CD4-positive, alpha-beta T cell treated with Interleukin-2 at 100 ng/mL for 4 hours (primary cell): Measurements from ENCODE around the gene ZNF274.
A peak's percentile ranks its signal among the peaks of the same experiment; 100 is the strongest.
"Not testable (repeated sequence)": the region's sequence is repeated elsewhere in the genome, so short reads cannot be mapped to it uniquely, and the experiment has no call there.

ENCODE experiments used
- DNase-seq: peaks from one replicate; pipeline ENCODE4 v3.0.0-alpha.2; 2020; ENCODE audit warnings: low spot score

The ZNF274 gene

GRCh38 chr19:58182989-58183816 lies at the start of gene ZNF274:
Gene ZNF274 (plus strand): TSS chr19:58183061. CDS start chr19:58183966, 905 bp downstream.
- peak; percentile 93 for DNase-seq

DNA sequence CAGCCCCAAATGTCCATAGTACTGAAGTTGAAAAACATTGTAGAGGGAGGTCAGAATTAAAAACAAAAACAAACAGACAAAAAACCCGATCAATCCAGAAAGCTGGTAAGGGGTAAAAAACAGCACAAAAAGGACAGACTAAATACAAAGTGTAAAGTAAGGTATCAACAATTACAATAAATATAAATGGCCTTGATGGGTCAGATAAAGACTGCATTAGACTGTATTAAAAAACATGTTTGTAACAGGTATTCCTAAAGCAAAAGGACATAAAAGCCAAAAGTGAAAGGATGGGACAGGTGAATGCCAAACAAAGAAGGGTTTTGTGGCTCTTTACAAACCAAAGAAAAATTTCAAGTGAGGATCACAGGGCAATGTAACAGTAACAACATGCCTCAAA lies 48.6 kb upstream of the ZNF274 start:
- DNase-seq: no peak

DNA sequence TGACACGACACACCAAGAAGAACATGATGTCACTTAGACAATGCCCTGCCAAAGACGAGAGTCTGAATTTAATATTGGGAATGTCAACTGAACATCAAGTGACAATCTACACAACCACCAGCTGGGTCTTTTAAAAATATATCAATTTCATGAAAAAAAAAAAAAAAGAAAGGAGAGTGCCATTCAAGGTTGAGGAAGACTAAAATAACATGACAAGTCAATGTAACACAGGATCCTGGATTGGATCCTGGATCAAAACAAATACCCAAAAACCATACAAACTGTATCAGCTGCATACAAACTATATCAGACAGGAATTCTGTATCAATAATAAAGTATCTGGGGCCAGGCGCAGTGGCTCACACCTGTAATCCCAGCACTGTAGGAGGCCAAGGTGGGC lies 37.0 kb upstream of the ZNF274 start:
- no peak for DNase-seq

GRCh38 chr19:58147475-58147874 lies 35.4 kb upstream of the ZNF274 start:
- DNase-seq: not testable (repeated sequence)

- DNase-seq: peak; percentile 94
These were observed 32.4 kb upstream of the ZNF274 start, which contains the start of gene ZNF329 for GRCh38 chr19:58150328-58150921. Gene ZNF329 (minus strand): TSS chr19:58150789. CDS start chr19:58129503, 21,286 bp downstream.

GRCh38 chr19:58153386-58153785 lies 29.5 kb upstream of the ZNF274 start:
- no peak for DNase-seq

DNA sequence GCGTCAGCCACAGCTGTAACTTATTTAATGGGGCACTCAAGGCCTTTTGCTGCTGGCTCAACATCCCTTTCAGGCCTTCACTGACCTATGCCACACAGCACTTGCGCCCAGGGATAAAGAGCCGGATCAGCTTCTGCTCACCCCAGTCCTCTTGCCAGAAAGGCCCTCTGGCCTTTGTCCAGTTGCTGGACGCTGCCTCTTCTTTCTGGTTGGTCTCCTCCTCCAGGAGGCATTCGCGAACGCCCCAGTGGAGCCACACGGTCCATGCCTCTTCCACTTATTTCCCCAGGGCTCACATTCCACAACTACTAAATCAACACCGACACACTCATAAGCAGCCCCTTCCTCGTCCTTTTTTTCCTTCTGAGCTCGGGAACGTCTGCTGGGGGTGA lies 28.6 kb upstream of the ZNF274 start:
- no peak for DNase-seq

DNA sequence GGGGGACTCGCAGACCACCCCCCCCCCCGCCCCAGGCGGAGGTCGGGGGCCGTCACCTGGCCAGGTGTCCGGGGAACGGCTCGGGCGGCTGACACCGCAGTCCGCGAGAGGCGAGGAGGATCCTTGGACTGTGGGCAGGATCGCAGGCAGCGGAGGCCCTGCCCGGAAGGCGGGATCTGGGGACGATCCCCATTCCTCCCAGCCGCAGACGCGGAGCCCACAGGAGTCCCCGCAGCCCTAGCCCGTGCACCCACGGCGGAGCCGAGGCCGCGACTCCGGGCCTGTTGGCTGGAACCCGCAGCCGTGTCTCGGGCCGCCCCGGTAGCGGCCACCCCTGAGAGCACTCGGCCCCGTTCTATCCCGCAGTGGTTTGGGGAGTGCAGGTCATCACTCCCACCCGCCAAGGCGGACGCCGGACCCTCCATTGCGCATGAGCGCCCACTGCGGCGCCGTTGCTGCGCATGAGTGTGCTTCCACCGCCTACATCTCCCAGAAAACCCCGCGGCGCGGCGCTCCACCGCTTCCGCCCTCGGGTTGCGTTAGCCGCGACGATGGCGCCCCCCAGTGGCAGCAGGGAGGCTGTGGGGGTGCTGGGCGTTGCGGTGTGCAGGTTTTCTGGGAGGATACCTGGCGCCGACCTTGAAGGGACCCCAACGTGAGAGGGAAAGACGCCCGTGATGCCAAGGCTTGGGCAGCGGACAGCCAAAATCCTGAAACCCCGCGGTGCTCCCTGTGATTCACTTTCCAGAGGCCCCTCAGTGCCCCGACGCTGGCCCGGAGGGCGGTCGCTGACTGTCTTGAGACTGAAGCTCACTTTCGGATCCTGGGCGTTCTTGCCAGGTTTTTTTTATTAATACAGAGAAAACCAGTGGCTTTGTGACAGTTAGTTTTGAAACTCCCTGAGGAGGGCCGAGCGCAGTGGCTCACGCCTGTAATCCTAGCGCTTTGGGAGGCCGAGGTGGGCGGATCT lies 27.9 kb upstream of the ZNF274 start:
- peak; percentile 96 for DNase-seq

DNA sequence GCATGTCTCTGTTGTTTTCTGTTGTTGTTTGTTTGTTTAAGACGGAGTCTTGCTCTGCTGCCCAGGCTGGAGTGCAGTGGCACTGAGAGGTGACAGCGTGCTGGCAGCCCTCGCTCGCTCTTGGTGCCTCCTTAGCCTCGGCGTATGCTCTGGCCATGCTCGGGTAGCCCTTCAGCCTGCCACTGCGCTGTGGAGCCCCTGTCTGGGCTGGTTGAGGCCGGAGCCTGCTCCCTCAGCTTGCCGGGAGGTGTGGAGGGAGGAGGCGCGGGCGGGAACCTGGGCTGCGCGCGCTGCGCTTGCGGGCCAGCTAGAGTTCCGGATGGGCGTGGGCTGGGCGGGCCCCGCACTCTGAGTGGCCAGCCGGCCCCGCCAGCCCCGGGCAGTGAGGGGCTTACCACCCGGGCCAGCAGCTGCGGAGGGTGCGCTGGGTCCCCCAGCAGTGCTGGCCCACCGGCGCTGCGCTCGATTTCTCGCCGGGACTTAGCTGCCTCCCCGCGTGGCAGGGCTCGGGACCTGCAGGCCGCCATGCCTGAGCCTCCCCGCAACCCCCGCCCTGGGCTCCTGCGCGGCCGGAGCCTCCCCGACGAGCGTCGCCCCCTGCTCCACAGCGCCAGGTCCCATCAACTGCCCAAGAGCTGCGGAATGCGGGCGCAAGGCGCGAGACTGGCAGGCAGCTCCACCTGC lies 25.7 kb upstream of the ZNF274 start:
- no peak for DNase-seq

GRCh38 chr19:58166268-58166667 lies 16.6 kb upstream of the ZNF274 start:
- DNase-seq: no peak

DNA sequence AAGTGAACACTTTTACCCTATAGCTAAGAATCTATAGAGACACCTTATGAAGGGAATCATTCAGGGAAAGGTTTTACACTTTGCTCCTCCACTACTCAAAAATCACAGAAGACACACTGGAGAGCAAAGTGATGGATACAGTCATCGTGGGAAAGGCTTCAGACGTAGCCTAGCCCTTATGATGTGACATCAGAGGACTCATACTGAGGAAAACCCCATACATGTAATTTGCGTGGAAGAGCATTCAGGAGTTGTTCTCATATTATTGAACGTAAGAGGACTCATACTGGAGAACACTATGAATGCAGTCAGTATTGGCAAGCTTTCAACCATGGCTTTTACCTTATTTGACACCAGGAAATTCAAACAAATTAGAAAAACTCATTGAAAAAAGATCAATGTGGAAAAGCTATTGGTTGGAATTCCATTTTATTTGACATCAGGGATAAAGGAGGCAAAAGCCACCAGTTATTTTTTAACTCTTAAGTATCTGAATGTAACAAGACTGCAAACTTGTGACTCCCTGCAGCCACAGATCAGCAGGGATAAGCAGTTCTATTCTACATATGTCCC lies 16.1 kb upstream of the ZNF274 start:
- no peak for DNase-seq

- DNase-seq: no peak
These were observed 12.0 kb upstream of the ZNF274 start for GRCh38 chr19:58170860-58171259.

DNA sequence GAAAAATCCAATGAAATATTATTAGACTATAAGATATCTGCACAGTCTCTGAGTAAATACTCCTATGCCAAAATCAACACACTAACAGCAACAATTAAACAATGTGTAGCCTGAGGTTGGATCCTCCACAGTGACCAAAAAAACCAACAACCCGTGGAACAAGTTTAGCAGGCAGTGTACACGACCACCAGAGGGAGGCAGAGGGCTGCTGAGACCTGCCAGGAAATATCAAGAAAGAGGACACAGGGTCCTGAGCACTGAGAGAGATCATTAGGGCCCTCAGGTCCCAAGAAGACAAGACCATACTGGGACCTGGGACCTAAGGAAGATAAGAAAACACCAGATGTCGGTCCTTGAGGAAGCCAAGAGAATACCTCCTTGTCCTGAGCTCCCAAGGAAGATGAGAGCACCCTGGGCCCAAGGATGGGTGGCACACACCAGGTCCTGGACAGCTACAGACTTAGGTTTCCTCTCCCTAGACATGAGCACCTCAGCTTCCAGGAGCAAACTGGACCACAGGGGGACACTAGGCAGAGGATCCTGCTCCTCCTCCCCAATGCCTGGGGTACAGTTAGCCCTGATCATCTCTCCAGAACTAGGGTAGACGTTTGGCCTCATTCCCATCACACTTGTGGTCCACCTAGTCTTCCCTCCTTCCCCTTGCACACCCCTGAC lies 822 bp upstream of the ZNF274 start:
- DNase-seq: peak; percentile 62

- DNase-seq: peak; percentile 87
These were observed 278 bp upstream of the ZNF274 start for GRCh38 chr19:58182577-58182988.

DNA sequence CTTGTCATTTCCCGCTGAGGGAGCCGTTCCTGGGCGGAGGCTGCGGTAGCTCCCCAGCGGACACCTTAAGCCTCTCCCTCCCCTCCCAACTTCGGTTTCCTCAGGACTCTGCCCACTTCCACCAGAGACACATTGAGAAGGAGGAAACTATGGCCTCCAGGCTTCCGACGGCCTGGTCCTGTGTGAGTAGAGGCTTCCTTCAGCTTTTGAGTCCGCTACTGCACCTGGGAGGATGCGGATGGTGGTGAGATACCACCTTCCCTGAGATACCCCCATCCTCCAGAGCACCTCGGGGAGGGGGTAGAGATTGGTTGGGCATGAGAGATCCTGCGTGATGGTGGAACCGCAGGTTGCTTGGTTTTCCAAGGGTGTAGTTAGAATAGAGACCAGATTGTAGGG lies 955 bp downstream of the ZNF274 start:
- DNase-seq: no peak

- no peak for DNase-seq
These were observed 14.2 kb downstream of the ZNF274 start for GRCh38 chr19:58196901-58197616.

DNA sequence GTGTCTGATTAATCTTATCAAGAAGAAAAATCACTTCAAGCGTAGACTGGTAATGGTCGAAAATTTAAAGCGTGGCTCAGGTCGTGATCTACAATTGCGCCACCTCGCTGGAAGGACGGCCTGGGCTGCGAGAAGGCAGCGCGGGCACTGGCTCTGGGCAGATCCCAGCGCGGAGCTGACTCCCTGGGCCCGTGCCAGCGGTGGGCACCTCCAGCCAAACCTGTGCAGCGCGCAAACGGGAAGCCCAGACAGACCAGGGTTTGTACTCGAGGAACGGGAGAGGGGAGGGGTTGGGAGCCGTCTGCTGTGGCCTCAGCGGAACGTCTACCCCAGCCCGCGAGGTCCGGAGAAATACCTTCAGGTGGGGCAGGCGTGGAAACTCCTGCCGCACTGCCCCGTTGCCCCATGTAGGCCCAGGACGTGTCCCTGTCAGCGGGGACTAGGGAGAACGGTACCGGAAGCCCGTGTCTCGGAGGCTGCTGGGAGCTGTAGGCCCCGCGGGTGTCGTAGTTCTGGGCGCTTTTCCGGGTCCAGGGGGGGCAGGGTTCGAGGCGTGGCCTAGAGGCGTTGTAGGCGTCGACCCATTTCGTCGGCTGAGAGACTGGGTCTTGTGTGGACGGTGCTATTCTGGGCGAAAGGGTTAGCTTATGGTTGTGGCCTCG lies 21.1 kb downstream of the ZNF274 start:
- no peak for DNase-seq

GRCh38 chr19:58204566-58204965 lies 21.7 kb downstream of the ZNF274 start:
- no peak for DNase-seq

DNA sequence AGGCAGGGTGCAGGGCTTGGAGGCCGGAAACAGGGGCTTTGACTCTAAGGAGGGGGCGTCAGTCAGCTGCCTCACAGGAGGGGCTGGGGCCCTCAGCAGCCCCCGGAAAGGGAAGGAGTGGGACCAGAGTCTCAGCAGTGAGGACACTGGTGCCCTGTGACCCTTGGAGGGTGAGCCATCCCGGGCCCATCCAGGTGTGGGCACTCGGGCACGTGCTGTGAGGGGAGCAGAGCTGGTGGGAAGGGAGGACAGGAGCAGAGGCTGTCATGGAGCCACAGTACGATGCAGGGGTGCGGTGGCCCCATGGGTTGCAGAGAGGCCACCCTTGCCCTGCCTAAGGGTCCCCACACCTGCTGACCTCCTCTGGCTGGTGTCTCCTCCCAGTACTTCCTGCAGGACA lies 26.7 kb downstream of the ZNF274 start:
- DNase-seq: no peak
